Caki2 (cell line): Measurements from ENCODE around the gene BCAP29. TPM values are rescaled to one million over a fixed set of nuclear protein-coding genes. Genes with fewer than 3 reads are reported as not detected.
"Not testable (repeated sequence)": the region's sequence is repeated elsewhere in the genome, so short reads cannot be mapped to it uniquely, and the experiment has no call there.

ENCODE experiments used
- DNase-seq: peaks from one replicate; pipeline ENCODE4 v3.0.0-alpha.2; 2015; ENCODE audit warnings: low read depth
- in situ Hi-C: cut with HindIII; loops from 2 replicates; pipeline ENCODE4 v1.10.0; 2016; ENCODE audit warnings: low sequenced_read_pairs, low pct_unique_long_range_greater_than_20kb, mixed read lengths
- total RNA-seq: library from RNA; depleted of rRNA; stranded (reverse); fragments of >200 nt; shearing (Covaris generic); gene quantifications from 2 replicates; pipeline ENCODE4 v1.2.3, GENCODE V29; 2014; ENCODE audit warnings: low replicate concordance

BCAP29 gene
- total RNA-seq, 1 experiment from 2014 or later: 16.7 TPM

DNA sequence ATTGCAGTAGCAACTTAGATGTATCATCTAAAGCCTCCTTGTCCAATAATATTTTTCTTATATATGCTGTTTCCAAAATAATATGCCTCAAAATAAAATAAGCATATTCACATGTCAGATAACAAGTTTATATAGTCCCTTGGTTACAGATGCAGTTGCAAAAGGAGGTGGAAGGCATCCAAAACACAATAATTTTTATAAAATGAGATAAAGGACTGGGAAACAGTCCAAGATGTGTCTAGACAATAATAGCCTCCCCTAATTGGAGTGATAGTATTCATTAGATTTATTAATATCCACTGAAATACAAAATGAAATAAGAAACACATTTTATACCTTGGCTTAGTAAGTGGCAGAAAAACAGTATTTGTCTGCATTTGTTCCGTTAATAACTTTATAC is 30.3 kb downstream of the BCAP29 start:
- DNase-seq: no peak
- in situ Hi-C loops: no loop called here

DNA sequence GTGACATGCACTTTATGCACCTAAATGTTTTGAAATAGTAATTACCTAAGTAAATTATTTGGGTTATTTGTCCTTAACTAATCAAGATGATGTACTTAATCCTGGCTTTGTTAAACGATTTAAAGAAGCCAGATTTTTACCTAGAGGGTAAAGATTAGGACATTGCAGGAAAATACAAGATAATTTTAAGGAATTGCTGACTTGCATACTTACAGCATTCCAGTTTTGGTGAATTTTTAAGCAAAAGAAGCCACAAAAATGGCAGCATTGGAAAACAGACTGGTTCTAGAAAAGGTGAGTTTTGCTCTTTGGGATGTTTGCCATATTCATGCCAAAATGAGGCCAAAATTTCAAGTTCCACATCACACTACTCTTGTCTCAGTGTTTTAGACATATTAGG is 33.4 kb downstream of the BCAP29 start:
- in situ Hi-C loops: no loop called here

DNA sequence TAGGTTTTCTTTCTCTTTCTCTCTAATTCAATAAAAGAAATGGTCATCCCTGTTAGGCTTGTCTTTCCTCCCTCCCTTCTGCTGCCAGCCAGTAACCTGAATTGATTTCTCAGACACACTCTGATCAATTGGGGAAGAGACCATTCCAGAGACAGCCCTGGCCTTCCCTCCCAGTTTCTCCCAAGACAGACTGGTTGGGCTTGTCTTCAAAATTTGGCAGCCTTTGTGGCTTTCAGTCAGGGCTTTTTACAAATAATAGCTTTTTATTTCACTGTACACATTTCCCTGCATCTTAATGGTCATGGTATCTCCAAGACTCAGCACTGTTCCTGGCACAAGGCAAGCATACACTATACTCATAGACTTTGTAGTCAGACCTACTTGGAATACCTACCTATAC is 33.9 kb downstream of the BCAP29 start:
- no peak for DNase-seq
- in situ Hi-C loops: no loop called here

More for the DNA sequence above, 33.4 kb downstream of the BCAP29 start:
- no peak for DNase-seq

DNA sequence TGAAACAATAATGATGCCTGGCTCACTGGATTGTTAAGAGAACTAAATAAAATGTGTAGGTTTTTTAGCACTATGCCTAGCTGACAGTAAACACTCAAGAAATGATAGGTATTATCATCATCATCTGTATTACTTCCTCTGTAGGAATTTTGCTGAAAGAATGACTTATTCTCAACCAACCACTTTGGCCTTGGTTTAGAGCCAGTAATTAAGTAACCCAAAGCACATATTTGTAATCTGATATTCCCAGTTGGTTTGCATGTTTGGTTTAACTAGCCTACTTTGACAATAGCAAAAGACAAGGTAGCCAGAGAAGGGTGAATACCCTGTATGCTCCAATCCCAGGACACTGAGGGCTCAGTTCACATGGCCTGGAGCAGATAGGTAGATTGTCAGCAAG is 34.4 kb downstream of the BCAP29 start:
- in situ Hi-C loops: no loop called here
- no peak for DNase-seq

DNA sequence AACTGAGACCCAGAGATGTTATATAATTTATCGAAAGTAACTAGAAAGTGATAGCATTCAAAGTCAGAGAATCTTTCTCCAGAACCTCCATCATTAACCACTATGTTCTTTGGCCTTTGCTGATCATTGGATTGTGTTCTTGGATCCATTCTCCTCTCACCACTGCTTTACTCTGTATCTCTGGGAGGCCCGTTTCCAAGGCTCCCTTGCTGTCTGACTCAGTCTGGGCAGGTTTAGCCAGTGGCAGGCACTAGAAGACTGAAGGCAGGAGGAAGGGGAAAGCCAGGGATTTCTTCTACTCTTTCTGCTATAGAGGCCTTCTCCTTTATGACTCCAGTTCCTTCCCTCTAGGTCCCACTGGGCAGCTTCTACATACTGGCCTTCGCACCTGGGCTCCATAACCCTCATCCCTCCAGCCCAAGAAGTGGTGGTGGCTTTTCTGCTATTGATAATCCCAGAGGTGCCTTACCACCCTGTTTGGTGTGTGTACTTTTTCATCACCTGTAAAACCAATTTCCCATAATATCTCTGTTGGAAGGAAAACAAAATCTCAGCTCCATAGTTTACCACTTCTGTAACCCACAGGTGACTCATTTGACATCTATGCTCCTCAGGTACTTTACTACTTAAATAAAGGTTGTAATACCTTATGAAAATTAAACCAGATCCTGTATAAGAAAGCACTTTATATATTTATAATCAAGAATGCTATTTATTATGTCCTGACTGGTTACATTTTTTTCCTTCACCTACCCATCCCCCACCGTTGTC is 36.0 kb downstream of the BCAP29 start:
- no peak for DNase-seq
- in situ Hi-C loops: no loop called here

DNA sequence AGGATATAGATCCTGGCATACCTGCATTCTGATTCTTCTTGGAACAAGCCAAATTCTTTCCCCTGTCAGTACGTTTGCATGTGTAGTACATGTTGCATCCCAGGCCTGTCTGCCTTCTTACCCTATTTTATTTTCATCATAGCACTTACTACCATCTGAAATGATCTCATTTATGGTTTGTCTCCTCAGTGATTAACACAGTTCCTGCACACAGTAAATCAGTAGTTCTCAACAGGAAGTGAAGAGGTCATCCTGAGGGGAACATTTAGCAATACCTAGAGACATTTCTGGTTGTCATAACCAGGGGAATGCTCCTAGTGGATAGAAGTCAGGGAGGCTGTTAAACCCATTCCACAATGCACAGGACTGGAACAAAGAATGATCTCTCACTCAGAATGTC is 42.4 kb downstream of the BCAP29 start:
- in situ Hi-C loops: no loop called here
- DNase-seq: peak; percentile 8

DNA sequence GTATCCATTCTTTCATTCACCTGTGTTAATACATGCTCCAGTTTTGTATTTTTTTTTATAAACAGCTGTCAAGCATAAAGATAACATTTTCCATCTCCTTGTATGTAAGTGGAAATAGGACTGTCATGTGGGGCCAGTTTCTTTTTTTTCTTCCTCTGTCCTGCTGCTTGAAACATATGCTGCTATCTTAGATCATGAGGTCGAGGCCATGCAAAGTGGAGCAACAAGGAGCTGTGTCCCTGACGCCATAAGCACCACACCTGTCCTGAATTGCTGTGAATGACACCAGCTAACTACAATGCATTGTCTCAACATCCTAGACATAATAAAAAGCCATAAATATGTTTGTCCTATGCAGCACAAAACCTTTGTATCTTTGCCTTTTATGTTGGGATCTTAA is 42.8 kb downstream of the BCAP29 start:
- DNase-seq: no peak
- in situ Hi-C loops: no loop called here

DNA sequence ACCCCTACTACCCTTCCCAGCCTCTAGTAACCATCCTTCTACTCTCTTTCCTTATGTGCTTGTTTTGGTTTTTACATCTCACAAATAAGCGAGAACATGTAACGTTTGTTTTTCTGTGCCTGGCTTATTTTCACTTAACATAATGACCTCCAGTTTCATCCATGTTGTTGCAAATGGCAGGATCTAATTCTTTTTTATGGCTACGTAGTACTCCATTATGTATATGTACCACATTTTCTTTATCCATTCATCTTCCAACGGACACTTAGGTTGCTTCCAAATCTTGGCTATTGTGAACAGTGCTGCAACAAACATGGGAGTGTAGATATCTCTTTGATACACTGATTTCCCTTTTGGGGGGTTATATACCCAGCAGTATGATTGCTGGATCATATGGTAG is 47.0 kb downstream of the BCAP29 start:
- DNase-seq: no peak
- in situ Hi-C loops: no loop called here

DNA sequence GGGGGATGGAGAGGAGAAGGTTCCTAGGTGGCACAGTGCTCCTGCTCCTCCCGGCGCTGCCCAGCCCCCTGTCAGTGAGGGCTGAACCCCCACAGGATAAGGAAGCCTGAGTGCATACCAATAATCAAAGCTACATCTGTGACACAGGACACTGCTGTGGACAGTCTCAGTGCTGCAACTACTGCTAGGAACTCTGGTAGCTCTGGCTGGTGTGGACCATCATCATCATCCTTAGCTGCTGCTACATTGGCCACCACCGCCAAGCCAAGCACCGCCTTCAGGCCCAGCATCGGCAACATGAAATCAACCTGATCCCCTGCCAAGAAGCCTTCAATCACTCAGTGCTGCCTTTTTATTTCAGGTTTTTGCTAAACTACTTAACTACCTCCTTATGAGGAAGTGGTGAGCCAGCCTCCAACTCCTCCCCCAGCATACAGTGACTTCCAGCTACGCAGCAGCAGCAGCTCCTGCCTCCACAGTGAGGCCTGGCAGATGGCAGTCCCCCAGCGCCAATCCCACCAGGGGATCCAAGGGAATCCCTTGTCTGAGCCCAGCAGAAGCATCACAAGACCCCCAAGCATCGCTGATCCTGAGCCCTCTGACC is 48.5 kb downstream of the BCAP29 start:
- DNase-seq: no peak
- in situ Hi-C loops: no loop called here

DNA sequence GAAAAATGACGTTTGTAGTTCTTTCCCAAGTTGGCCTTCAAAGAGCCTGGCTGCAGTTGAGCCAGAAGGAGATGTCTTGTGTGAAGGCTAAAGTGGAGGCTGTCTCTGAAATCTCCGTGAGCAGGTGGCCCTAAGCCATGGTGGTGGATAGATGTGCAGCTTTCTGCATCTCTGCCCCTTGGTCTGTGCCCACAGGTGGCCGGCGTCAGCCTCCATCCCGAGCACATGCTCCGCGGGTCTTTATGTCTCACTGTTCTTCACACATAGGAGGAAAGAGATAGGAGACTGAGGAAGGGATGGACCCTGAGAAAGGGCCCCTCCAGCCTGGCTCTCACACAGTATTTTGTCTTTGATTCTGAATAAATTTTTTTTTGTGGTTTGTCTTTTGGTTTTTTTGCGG is 50.3 kb downstream of the BCAP29 start:
- no peak for DNase-seq
- in situ Hi-C loops: no loop called here

DNA sequence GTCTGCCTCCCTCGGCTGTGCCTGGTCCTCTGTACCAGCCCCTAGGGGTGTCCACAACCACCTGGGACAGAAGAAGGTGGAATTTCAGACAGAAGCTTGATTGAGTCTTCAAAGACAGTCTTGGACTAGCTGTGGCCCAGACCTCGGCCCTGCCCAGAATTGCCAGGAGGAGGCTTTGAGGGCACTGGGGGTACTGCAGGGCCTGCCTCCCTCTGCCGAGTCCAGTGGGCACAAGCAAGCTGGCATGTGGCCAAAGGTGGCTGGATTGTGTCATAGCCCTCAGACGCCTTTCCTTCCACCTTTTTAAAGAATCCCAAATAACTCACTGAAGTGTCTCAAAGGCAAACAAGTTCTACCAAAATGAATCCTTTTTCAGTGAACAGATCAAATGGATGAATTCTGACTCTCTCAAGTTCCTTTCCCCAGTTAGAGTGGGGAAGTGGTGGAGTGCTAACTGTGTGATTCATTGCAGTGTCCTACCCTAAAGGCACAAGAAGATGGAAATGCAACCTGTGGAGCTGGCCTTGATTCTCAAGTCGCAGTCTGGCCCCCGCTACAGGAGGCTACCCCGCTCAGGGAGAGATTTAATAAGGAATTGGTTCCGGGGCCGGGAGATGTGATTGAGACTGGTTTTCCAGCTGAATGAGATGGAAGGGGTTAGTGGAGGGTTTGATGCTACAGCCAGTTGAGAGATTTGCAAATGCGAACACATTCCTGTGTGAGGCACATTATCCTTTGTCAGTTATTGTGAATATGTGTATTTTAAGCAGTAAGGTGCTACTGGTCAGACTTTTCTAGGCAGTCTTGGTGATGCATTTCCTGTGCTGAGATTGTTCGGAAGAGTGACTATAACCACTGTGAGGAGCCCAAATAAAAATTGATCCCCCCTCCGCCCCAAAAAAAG is 51.8 kb downstream of the BCAP29 start:
- in situ Hi-C loops: no loop called here
- no peak for DNase-seq

DNA sequence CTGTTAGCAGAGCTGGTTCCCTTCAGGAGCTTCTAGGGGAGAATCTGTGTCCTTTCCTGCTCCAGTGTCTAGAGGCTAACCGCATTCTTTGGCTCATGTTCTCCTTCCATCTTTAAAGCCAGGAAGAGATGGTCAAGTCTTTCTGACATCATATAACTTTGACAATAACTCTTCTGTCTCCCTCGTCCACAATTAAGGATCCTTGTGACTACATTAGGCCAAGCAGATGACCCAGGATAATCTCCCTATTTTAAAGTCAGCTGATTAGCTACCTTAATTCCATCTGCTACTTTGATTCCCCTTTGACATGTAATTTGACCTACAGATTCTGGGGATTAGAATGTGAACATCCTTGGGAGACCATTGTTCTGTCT is 52.4 kb downstream of the BCAP29 start:
- DNase-seq: no peak
- in situ Hi-C loops: no loop called here

DNA sequence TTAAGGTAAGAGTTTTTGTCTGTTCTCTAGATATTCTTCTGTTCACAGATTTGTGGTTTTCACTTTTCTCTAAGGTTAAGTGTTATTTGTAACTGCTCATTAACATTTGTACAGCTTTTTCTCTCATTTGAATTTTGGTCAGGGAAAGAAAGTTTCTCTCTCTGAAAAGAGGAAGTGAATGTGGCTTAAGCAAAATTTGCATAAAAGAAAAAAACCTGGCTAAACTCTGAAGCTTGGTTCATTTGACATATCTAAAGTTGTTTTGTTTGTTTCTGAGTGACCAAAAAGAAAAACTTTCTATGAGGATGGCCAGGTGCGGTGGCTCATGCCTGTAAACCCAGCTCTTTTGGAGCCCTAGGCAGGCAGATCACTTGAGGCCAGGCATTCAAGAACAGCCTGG is 58.5 kb downstream of the BCAP29 start:
- in situ Hi-C loops: no loop called here
- DNase-seq: no peak

DNA sequence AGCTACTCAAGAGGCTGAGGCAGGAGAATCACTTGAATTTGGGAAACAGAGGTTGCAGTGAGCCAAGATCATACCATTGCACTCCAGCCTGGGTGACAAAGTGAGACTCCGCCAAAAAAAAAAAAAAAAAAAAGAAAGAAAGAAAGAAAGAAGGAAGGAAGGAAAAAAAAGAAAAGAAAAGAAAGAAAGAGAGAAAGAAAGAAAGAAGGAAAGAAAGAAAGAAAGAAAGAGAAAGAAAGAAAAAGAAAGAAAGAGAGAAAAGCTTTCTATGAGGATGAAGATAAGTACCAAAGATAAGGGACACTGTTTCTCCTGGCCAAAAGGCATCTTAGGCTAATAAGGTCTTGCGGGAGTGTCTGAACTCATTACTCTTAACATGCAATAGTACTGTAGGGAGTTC is 59.0 kb downstream of the BCAP29 start:
- DNase-seq, in situ Hi-C loops: not testable (repeated sequence)

DNA sequence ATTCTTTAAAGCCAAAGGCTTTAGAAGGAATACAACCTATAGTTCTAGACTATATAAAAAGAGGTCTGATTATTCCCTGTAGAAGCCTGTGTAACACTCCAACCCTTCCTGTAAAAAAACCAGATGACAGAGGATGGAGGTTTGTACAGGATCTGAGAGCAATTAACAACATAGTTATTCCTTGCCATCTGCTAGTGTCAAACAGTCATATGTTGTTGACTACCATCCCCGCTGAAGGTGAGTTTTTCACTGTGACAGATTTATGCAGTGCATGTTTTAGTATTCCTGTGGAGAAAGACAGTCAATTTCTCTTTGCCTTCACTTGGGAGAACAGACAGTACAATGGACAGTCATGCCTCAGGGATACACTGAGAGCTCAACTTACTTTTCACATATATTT is 61.6 kb downstream of the BCAP29 start:
- DNase-seq: no peak

DNA sequence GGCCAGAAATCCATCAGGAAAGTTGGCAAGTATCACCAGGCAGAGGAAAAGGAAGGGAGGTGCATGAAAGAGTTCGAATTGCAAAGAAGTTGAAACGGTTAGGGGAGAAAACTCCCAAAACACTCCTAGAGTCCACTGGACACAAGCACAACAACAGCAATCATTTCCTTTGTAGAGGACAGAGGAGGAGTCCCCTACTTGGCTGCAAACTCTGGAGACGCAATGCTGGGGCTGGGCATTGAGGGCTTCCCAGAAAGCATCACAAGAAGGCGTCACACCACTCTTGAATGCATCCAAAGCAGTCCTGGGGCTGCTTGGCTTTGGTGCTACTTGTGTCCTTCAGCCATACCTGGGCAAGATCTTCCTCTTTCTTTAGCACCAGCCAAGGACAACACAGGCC is 62.5 kb downstream of the BCAP29 start:
- in situ Hi-C loops: no loop called here

More for the DNA sequence above, 61.6 kb downstream of the BCAP29 start:
- in situ Hi-C loops: no loop called here

DNA sequence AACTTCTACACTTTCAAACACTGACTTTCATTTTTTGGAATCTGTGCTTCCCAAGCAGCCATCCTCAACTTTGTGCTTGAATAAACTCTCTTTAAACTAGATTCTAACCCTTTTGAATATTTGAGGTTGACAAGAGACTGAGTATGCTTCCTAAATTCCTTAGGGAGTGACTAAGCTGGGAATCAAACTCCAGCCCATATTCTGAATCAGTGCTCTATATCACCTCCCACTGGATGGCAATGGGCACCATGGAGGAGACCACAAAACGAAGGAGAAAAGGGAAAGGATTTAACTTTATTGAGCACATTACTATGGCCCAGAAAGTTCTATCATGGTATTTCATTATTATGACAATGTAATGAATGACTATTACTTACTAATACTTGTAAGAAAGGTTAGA is 63.4 kb downstream of the BCAP29 start:
- in situ Hi-C loops: no loop called here
- no peak for DNase-seq

More for the DNA sequence above, 62.5 kb downstream of the BCAP29 start:
- no peak for DNase-seq

DNA sequence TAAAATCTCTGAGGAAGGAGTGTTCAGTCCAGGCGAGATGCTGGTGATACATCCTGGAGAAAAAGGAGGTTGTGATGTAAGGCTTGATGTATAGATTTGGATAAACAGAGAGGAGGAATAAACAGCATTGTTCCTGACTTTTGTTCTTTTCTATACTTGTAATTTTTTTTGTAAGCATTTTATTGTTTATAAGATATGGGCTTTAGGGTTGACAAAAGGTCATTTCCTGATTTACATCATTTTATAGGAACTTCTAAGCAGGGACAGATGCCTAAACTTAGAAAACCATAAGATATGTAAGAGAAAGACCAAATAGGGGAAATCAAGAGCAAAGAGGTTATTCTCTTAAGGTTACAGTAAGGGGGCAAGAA is 63.9 kb downstream of the BCAP29 start:
- DNase-seq: no peak
- in situ Hi-C loops: no loop called here

DNA sequence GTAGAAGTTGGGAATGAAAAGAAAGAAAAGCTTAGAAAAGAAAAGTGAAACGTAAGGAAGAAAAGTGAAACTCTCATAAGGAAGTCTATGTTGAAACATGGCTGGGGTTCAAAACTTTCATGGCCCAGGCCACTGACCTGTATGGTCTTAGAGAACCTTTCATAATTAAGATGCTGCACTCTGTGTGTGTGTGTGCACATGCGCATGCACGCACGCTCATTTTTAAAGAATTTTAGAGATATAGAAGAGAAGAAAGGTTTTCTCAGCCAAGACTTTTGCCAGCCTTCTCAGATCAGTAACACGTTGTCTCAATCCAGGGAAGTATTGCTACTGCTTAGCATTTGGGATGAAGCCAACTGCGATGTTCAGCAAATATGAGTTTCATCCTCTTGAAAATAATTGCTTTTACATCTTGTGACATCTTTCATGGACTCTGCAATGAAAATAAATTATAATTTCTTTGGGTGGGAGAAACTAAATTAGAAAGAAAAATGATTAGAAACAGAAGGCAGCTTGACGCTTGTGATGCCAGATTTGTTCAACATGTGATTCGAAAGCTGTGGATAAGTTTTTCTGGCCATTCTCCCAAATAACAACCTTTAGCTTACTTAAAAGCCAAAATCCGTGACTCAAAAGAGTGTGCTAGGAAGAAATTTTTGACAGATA is 64.4 kb downstream of the BCAP29 start:
- in situ Hi-C loops: no loop called here
- no peak for DNase-seq
